G401 (cell line): ENCODE results near the gene MTA1. TPM values are rescaled to one million over a fixed set of nuclear protein-coding genes. Genes with fewer than 3 reads are reported as not detected.

Experiments used
- DNase-seq: peaks from one replicate; pipeline ENCODE4 v3.0.0-alpha.2; 2015; ENCODE audit warnings: low spot score
- in situ Hi-C: cut with HindIII; loops from 2 replicates; pipeline ENCODE4 v1.10.0; 2016; ENCODE audit warnings: low sequenced_read_pairs, mixed read lengths
- total RNA-seq: library from RNA; depleted of rRNA; stranded (reverse); fragments of >200 nt; shearing (Covaris generic); gene quantifications from 2 replicates; pipeline ENCODE4 v1.2.3, GENCODE V29; 2014

MTA1 gene
- total RNA-seq, 1 experiment from 2014 or later, result 55.1 TPM

GRCh38 chr14:105478398-105479251 is 59.0 kb downstream of the MTA1 start:
- DNase-seq, result no peak
- in situ Hi-C loops, result no loop called here

- DNase-seq, result no peak
- in situ Hi-C loops, result no loop called here
Measured at GRCh38 chr14:105479431-105480158, 60.0 kb downstream of the MTA1 start.

GRCh38 chr14:105480199-105480746 is 60.6 kb downstream of the MTA1 start:
- in situ Hi-C loops, result no loop called here
- DNase-seq, result no peak

- in situ Hi-C loops, result no loop called here
Measured at GRCh38 chr14:105480807-105481801, 61.5 kb downstream of the MTA1 start.

GRCh38 chr14:105481886-105482457 is 62.3 kb downstream of the MTA1 start:
- in situ Hi-C loops, result no loop called here
- peak; percentile 63 for DNase-seq

More at GRCh38 chr14:105480807-105481801, 61.5 kb downstream of the MTA1 start:
- DNase-seq, result peak; percentile 84

- in situ Hi-C loops, result no loop called here
- no peak for DNase-seq
Measured at GRCh38 chr14:105482486-105483110, 63.0 kb downstream of the MTA1 start.

- in situ Hi-C loops, result no loop called here
- no peak for DNase-seq
Measured at GRCh38 chr14:105483300-105484068, 63.9 kb downstream of the MTA1 start.

GRCh38 chr14:105484069-105484996 is 64.7 kb downstream of the MTA1 start:
- in situ Hi-C loops, result no loop called here
- DNase-seq, result no peak

- DNase-seq, result no peak
- in situ Hi-C loops, result no loop called here
Measured at GRCh38 chr14:105484997-105485393, 65.4 kb downstream of the MTA1 start.

- no peak for DNase-seq
- in situ Hi-C loops, result no loop called here
Measured at GRCh38 chr14:105485739-105486162, 66.1 kb downstream of the MTA1 start.

GRCh38 chr14:105486163-105486973 is 66.7 kb downstream of the MTA1 start, which contains the start of gene CRIP1:
TSS of gene CRIP1 (plus strand) at chr14:105486886. CDS start at chr14:105487260, 374 bp downstream.
- in situ Hi-C loops, result no loop called here
- no peak for DNase-seq

GRCh38 chr14:105486974-105487448 is 67.4 kb downstream of the MTA1 start:
- no peak for DNase-seq
- in situ Hi-C loops, result no loop called here

- in situ Hi-C loops, result no loop called here
Measured at GRCh38 chr14:105487449-105487985, 67.9 kb downstream of the MTA1 start.

GRCh38 chr14:105487986-105488777 is 68.6 kb downstream of the MTA1 start:
- in situ Hi-C loops, result no loop called here
- DNase-seq, result no peak

More at GRCh38 chr14:105487449-105487985, 67.9 kb downstream of the MTA1 start:
- DNase-seq, result no peak
